NCI-H2196 (cell line): ENCODE results near the gene KPNA3.
"Not testable (repeated sequence)": the region's sequence is repeated elsewhere in the genome, so short reads cannot be mapped to it uniquely, and the experiment has no call there.

Source experiments
- DNase-seq: peaks from one replicate; lab custom pipeline; 2025; ENCODE audit not compliant: unreplicated experiment; lab: John Stamatoyannopoulos, UW

KPNA3 gene

DNA sequence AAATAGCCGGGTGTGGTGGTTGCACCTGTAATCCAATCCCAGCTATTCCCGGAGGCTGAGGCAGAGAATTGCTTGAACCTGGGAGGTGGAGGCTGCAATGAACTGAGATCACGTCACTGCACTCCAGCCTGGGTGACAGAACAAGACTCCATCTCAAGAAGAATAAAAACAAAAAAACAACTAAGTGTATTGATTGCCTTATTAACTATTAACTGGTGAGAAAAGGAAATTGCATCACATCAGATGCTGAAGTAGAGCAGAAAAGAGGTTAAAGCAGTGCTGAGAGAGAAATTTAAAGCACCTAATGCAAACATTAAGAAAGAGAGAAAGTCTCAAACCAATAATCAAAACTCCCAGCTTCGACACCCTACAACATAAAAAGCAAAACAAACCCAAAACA is 38.3 kb downstream of the KPNA3 start:
- no peak for DNase-seq

GRCh38 chr13:49749848-49750247 is 42.6 kb downstream of the KPNA3 start:
- no peak for DNase-seq

DNA sequence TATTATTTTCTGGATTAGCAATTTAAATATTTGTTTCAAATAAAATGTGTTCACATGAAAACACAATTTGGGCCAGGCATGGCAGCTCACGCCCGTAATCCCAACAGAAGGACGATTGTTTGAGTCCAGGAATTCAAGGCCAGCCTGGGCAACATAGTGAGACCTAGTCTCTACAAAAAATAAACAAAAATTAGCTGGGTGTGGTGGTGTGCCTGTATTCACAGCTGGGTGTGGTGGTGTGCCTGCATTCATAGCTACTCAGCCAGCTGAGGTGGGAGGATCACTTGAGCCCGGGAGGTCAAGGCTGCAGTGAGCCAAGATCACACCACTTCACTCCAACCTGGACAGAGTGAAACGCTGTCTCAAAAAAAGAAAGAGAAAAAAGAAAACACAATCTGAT is 46.4 kb downstream of the KPNA3 start:
- DNase-seq: no peak

DNA sequence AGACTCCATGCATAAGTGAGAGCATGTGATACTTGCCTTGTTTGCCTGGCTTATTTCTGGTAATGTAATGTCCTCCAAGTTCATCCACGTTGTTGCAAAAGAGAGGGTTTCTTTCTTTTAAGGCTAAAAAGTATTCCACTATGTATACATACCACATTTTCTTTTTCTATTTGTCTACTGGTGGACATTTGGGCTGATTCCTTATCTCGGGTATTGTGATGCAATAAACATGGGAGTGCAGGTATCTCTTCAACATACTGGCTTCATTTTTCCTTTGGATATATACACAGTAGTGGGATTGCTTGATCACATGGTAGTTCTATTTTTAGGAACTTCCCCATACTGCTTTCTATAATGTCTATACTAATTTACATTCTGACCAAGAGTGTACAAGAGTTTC is 51.6 kb downstream of the KPNA3 start:
- DNase-seq: no peak

DNA sequence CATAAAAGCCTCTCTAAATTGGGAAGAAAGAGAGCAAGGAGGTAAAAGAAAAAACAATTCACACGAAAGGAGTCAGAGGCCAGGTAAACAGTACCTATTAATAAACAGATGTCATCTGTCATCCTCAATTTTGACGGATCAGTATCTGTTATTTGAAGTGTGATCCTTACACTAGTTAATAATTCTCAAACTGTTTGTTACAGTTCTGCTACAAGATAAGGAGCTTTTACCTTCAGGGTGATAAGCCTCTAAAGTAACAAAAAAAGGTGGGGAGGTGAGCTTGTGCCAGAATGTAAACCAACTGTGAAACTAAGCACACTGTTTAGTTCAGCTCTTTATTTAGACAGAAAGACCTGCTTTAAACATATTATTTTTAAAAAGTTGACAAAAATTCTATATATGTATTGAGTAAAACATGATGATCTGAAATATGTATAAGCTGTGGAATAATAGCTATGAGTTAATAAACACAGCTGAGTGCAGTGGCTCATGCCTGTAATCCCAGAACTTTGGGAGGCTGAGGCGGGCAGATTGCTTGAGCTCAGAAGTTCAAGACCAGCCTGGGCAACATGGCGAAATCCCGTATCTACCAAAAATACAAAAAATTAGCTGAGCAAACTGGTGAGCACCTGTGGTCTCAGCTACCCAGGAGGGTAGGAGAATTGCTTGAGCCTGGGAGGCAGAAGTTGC is 52.8 kb downstream of the KPNA3 start:
- DNase-seq: no peak

DNA sequence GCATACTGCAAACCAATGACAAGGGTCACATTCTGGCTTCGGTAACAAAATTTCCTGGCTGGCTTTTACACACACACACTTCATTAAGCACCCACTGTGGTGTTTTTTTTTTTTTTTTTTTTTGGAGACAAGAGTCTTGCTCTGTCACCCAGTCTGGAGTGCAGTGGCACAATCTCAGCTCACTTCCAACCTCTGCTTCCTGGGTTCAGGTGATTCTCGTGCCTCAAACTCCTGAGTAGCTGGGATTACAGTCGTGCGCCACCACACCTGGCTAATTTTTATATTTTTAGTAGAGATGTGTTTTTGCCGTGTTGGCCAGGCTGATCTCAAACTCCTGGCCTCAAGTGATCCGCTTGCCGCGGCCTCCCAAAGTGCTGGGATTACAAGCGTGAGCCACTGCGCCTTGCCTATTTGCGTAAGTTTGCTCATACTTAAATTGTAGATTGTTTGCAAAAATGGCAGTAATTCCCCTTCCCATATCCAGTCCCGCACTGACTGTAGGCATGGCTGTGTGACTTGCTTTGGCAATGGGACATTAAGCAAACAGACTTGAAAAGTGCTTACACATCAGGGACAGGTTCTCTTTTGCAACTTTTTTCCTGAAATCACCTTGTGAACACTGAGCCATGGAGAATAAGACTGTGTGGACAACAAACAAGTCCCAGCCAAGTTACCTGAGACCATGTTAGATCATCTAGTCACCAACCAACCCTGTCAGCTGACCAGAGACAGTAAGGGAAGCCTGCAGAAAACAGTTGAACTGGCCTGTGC is 59.1 kb downstream of the KPNA3 start:
- DNase-seq: no peak

DNA sequence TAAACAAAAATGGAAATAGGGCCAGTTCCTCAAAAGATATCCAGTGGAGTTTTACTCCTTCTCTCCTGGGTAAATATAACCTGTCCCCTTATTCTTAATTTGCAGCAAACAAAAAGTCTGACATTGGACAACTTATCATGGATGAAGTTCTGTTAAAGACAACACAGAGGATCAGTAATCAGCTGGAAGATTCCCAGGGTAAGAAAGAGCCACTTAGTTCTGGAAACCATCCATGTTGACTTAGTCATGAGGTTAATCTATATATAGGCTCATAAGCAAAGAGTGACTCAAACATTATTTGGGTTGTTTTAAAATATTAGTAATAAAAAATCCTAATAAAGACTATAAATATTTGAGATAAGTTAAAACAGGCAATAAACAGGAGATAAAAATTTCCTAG is 60.7 kb downstream of the KPNA3 start:
- no peak for DNase-seq

- no peak for DNase-seq
Observed at GRCh38 chr13:49716615-49717014, 75.9 kb downstream of the KPNA3 start.

DNA sequence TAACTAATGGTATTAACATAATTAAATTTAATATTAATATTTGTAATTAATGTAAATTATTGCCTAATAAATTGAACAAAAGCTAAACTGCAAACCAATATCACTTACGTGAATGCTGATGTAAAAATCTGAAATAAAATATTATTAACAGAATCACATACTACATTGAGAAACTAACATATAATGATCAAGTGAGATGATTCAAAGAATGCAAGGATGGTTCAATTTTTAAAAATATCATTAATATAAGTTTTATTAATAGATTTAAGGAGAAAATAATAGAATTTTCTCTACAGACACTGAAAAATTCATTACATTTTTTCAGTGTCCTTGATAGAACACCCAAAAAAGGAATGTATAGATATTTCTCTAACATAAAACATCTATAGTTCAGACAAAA is 77.7 kb downstream of the KPNA3 start:
- DNase-seq: no peak

DNA sequence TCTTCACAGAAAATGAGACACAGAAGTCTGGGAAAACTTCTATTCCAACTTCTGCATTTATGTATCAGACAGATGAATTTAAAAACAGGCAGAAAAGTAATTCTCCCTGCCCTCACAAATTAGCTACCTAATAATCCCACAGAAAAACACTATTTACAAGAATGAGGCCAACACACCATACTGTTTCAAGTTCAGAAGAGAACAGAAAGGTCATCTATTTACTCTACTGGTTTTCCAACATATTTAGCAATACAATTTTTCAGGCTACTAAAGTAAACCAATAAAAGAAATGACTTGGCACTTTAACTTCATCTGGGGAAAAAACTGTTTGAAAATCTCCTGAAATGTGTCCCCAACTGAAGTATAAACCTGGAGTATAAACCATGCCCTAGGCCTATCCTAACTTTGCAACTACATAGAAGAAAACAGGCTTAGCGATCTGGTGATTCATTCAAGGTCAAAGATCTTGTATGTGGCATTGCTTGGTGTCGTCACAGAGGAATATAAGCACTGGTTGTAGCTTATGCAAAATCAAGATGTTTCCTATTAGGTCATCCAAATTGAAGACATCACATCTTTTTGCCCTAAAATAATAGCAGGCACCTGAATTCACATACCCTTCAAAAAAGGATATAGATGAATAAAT is 81.1 kb downstream of the KPNA3 start:
- DNase-seq: no peak

DNA sequence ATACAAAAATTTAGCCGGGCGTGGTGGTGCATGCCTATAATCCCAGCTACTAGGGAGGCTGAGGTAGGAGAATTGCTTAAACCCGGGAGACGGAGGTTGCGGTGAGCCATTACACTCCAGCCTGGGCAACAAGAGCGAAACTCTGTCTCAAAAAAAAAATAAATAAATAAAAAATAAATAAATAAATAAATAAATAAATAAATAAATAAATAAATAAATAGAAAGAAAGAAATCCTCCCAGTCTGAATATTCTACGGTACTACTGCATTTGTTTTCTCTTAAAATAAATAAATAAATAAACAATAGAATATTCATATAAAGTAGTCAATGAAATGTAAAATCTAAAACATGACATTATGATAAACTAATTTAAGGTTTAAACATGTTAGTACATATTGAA is 88.2 kb downstream of the KPNA3 start:
- not testable (repeated sequence) for DNase-seq

DNA sequence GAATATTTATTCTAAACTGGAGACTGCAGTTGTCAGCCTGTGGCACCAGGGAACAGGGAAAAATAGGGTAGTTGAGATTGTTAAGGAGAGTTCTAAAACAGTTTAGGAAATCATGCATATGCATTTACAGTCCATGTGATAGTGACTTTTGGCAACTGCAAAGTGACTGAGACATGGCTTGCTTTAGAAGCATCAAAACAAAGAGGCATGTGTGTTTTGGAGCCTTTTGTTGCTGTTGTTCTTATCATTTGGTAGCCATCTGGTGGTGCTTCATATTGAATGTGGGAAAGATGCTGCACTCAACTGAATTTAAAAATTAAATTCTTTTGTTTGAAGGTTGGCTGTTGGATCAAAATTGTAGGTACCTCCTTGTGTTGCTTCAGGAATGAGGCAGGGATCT is 91.0 kb downstream of the KPNA3 start:
- no peak for DNase-seq

GRCh38 chr13:49697468-49697867 is 95.0 kb downstream of the KPNA3 start:
- DNase-seq: no peak

DNA sequence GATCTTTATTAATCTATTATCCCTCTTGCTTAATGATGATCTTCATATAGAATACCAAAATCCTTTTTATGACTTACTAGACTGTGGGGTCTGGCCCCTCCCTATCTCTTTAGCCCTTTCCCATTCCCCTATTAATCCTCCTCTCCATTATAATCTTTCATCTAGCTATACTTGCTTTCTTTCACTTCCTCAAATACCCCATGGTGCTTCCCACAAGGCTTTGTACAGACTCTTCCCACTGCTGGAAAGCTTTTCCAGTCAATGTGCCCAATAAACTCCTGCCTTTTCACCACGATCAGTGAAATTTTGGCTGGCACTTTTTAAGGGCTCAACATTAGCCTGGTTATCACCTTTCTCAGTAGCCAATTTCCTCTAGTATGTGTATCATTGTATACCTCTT is 98.0 kb downstream of the KPNA3 start:
- DNase-seq: no peak

DNA sequence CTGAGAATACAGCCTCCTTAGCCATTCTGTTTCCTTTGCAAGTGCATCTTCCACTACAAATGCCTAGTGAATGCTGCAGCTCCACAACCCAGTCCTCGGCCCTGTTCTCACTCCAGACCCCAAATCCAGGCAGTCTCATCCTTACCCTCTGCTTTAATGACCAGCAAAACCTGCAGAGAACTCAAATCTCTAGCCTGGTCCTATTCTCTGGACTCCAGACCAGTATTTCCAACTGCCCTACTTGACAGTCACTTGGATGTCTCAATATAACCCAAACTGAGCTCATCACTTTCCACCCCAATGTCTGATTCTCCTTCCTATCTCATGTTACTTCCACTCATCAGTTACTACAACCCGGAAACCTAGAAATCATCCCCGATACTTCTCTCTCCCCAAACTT is 98.6 kb downstream of the KPNA3 start:
- no peak for DNase-seq

DNA sequence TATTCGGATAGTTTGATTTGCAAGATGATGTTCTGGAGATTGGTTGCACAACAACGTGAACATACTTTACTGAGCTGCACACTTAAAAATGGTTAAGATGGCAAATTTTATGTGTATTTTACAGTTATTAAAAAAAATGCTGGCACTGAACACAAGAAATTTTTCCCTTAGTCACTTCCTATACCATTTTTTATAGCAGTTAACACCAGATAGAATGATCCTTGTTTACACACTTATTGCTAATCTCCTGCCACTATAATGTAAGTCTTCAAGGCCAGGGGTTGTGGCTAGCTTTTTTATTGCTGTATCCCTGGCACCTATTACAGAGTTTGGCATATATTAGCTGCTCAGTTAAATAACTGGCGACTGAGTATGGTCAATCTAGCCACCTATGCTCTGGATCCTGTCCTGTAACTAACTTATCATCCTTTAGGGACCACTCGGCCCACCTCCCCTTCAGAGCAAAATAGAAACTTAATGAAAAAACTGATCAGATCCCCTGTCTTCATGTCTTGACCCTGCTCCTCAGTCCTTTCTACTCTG is 99.2 kb downstream of the KPNA3 start:
- DNase-seq: no peak

GRCh38 chr13:49690995-49691784 is 101.3 kb downstream of the KPNA3 start, which contains the start of gene EBPL:
EBPL (minus strand) TSS chr13:49691486; CDS start chr13:49691424, 62 bp downstream.
- peak; percentile 73 for DNase-seq

GRCh38 chr13:49690133-49690994 is 102.1 kb downstream of the KPNA3 start:
- peak; percentile 16 for DNase-seq

DNA sequence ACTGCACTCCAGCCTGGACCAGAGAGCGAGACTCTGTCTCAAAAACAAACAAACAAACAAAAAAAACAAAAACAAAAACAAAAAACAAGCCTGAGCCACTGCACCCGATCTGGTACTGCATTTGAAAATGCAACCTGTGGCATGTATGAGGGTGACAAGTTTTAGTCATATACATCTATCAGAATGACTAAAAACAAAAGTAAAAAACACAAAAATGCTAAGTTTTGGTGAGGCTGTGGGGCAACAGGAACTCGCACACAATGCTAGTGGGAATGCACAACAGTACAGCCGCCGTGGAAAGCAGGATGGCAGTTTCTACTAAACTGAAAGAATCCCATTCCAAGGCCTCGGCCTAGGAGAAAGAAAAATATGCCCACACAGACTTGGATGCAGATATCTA is 109.0 kb downstream of the KPNA3 start:
- no peak for DNase-seq

DNA sequence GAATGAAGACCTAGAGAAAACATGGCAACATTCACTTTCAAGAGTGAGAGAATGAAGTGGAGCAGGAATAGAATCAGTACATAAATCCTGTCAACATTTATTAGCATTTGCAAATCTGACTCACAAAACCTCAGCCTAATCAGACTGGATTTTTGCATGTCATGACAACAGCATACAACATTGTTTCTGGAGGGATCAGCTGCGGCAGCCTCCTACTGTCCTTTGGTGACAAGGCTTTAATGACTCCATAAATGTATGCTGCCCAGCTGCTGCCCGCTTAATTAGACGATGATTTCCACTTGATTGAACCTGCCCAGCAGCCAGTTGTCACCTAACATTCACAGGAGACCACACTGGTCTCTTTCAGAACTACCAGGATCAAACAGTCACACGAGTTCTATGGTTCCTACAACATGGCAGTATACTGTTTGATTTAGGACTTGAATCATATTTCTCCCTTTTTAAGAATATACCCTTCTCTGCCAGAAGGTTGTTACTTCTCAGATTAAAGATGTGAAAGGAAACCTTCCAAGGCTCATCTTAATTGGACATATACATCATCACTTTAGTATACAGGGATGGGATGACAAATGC is 110.5 kb downstream of the KPNA3 start:
- DNase-seq: no peak
